GM12864 (cell line): ENCODE data around the gene ARHGAP19.

Source experiments
- DNase-seq: peaks from one replicate; pipeline ENCODE4 v3.0.0-alpha.2; 2011; ENCODE audit warnings: low read depth
- H3K4me3 ChIP-seq: 2 replicates; pipeline ENCODE4 v1.5.1; 2011; ENCODE audit warnings: mild to moderate bottlenecking, low read depth, low read length, control low read depth
- TF ChIP-seq, protein P1 (sequence below): IDR thresholded peaks from 2 replicates; pipeline ENCODE4 v1.5.1; 2011; ENCODE audit warnings: low read depth, mild to moderate bottlenecking, moderate library complexity, low read length, control low read depth, inconsistent platforms; ENCODE audit errors: missing control alignments

Gene ARHGAP19, protein sequence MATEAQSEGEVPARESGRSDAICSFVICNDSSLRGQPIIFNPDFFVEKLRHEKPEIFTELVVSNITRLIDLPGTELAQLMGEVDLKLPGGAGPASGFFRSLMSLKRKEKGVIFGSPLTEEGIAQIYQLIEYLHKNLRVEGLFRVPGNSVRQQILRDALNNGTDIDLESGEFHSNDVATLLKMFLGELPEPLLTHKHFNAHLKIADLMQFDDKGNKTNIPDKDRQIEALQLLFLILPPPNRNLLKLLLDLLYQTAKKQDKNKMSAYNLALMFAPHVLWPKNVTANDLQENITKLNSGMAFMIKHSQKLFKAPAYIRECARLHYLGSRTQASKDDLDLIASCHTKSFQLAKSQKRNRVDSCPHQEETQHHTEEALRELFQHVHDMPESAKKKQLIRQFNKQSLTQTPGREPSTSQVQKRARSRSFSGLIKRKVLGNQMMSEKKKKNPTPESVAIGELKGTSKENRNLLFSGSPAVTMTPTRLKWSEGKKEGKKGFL

DNA sequence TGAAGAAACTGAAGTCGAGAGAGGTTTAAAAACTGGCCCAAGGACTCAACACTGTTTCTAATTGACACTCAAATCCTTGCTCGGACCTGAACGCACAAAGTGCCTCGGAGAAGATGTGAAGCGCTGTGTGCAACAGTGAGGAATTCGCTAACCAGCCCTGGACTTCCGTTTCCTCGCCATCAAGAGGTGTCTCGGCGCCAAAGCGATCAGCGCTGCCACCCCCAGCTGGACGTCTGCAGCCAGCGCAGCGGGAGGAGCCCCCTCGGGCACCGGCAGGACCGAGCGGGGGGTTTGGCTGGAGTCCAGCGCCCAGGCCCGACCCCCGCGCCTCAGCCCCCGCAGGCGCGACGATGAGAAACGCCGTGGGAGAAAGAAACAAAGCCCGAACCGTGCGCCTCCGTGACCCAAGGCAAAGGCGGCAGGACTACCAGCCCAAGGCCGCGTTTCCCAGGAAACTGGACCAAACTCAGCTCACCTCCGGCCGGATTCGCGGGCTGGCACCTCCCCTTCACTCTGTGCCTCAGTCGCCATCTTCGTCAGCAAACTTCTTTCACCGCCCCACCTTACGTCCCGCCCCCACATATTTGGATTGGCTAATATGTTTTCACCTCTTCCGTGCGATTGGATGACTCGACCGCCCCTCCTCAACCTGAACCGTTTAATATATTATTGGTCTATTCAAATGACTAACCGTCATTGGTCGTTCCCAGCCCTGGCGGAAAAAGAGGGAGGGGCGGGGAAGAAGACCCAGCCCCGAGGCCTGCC, at the start of gene ARHGAP19:
TSS of gene ARHGAP19 (minus strand) at position 541 of the 765 bp plus-strand sequence. CDS start at position 531, 10 bp downstream.
- TF ChIP-seq, protein P1, sequence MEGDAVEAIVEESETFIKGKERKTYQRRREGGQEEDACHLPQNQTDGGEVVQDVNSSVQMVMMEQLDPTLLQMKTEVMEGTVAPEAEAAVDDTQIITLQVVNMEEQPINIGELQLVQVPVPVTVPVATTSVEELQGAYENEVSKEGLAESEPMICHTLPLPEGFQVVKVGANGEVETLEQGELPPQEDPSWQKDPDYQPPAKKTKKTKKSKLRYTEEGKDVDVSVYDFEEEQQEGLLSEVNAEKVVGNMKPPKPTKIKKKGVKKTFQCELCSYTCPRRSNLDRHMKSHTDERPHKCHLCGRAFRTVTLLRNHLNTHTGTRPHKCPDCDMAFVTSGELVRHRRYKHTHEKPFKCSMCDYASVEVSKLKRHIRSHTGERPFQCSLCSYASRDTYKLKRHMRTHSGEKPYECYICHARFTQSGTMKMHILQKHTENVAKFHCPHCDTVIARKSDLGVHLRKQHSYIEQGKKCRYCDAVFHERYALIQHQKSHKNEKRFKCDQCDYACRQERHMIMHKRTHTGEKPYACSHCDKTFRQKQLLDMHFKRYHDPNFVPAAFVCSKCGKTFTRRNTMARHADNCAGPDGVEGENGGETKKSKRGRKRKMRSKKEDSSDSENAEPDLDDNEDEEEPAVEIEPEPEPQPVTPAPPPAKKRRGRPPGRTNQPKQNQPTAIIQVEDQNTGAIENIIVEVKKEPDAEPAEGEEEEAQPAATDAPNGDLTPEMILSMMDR, result no peak
- peak; percentile 97 for DNase-seq
- H3K4me3 ChIP-seq, result peak within 1 kb of the TSS; percentile 90

- TF ChIP-seq, protein P1, result no peak
- DNase-seq, result no peak
- no peak overlapping the region for H3K4me3 ChIP-seq
These were observed 49.0 kb upstream of the ARHGAP19 start for GRCh38 chr10:97341416-97341815.

GRCh38 chr10:97338041-97338440, 45.6 kb upstream of the ARHGAP19 start:
- TF ChIP-seq, protein P1, result no peak
- no peak for DNase-seq
- H3K4me3 ChIP-seq, result no peak overlapping the region

GRCh38 chr10:97336942-97337831, 44.8 kb upstream of the ARHGAP19 start:
- TF ChIP-seq, protein P1, result no peak
- DNase-seq, result no peak
- no peak overlapping the region for H3K4me3 ChIP-seq

- TF ChIP-seq, protein P1, result no peak
- no peak for DNase-seq
- H3K4me3 ChIP-seq, result no peak overlapping the region
These were observed 44.0 kb upstream of the ARHGAP19 start for GRCh38 chr10:97336446-97336845.

GRCh38 chr10:97336006-97336405, 43.6 kb upstream of the ARHGAP19 start:
- H3K4me3 ChIP-seq, result no peak overlapping the region
- no peak for DNase-seq
- TF ChIP-seq, protein P1, result no peak
